T-cell (primary cell): ENCODE data around the gene ACTA2. TPM values are rescaled to one million over a fixed set of nuclear protein-coding genes. Genes with fewer than 3 reads are reported as not detected.

Experiments
- ATAC-seq, 4 experiments: fragments of 200-7000 bp in 3 of 4; fragments of 150-1000 bp in 1 of 4; cut with Tn5 transposase; replicated peaks in 1 of 4; 1 replicate in 3 of 4; 2 replicates in 1 of 4; pipeline ENCODE4 v1.10.0; 2021; ENCODE audit warnings: moderate library complexity in 3 of 4, mild to moderate bottlenecking in 2 of 4, moderate number of reproducible peaks in 1 of 4
- CTCF ChIA-PET, 2 donors: fragments of 300-600 bp; sonication (Branson Sonifier 250); formaldehyde crosslinking; loops; one replicate each; lab custom pipeline; 2022; ENCODE audit warnings: antibody characterized with exemption in 2 of 2; lab: Charles Lee
- POLR2A ChIA-PET, 2 donors: fragments of 300-600 bp; sonication (Branson Sonifier 250); formaldehyde crosslinking; loops; one replicate each; lab custom pipeline; 2022; ENCODE audit warnings: antibody characterized with exemption in 2 of 2; lab: Charles Lee
- DNase-seq, 35 experiments: peaks; one replicate each; pipeline versions ENCODE4 v3.0.0 to v3.0.0-alpha.2; 2013 to 2023
- H3K27ac ChIP-seq: one replicate; pipeline ENCODE4 v1.5.1; 2013; ENCODE audit warnings: low read length
- H3K27me3 ChIP-seq, 2 experiments: replicated peaks in 1 of 2; 1 replicate in 1 of 2; 2 replicates in 1 of 2; pipeline versions ENCODE4 v1.6.1 to v1.7.0; 2013; ENCODE audit warnings: low read length in 1 of 2, mixed read lengths in 1 of 2; ENCODE audit not compliant: control insufficient read depth in 2 of 2, insufficient read depth in 2 of 2; ENCODE audit errors: extremely low read depth in 1 of 2
- H3K36me3 ChIP-seq, 2 donors: 1 replicate in 1 of 2; 2 replicates in 1 of 2; pipeline versions ENCODE4 v1.6.1 to v1.7.0; 2013; ENCODE audit warnings: low read length in 1 of 2; ENCODE audit not compliant: control insufficient read depth in 2 of 2, insufficient read depth in 1 of 2; ENCODE audit errors: extremely low read depth in 1 of 2
- H3K4me1 ChIP-seq, 2 experiments: 1 replicate in 1 of 2; 2 replicates in 1 of 2; pipeline versions ENCODE4 v1.6.1 to v1.7.0; 2013; ENCODE audit warnings: low read length in 2 of 2, mixed read lengths in 1 of 2; ENCODE audit not compliant: insufficient read depth in 2 of 2, control insufficient read depth in 1 of 2; ENCODE audit errors: extremely low read depth in 1 of 2
- H3K4me3 ChIP-seq, 2 donors: 1 replicate in 1 of 2; 2 replicates in 1 of 2; pipeline versions ENCODE4 v1.5.1 to v1.7.0; 2013; ENCODE audit warnings: mild to moderate bottlenecking in 2 of 2, low read length in 1 of 2, moderate library complexity in 1 of 2; ENCODE audit not compliant: control insufficient read depth in 1 of 2; ENCODE audit errors: extremely low read depth in 1 of 2
- H3K9me3 ChIP-seq: 2 replicates; pipeline ENCODE4 v1.7.0; 2013
- H3K27ac Mint-ChIP-seq, 2 donors: one replicate each; pipeline ENCODE4 v1.8.0; 2020 to 2021; ENCODE audit warnings: mild to moderate bottlenecking in 2 of 2, mixed read lengths in 2 of 2
- H3K27me3 Mint-ChIP-seq, 2 donors: one replicate each; pipeline ENCODE4 v1.8.0; 2021 to 2022; ENCODE audit warnings: mixed read lengths in 2 of 2
- H3K36me3 Mint-ChIP-seq: one replicate; pipeline ENCODE4 v1.8.0; 2021; ENCODE audit warnings: mixed read lengths
- H3K4me1 Mint-ChIP-seq, 3 donors: one replicate each; pipeline ENCODE4 v1.8.0; 2020 to 2022; ENCODE audit warnings: mixed read lengths in 3 of 3, mild to moderate bottlenecking in 1 of 3
- H3K4me3 Mint-ChIP-seq, 3 donors: one replicate each; pipeline ENCODE4 v1.8.0; 2020 to 2022; ENCODE audit warnings: mild to moderate bottlenecking in 3 of 3, mixed read lengths in 3 of 3, moderate library complexity in 3 of 3
- H3K9me3 Mint-ChIP-seq, 3 donors: one replicate each; pipeline ENCODE4 v1.8.0; 2020 to 2022; ENCODE audit warnings: mixed read lengths in 3 of 3
- WGBS: methylation state at CpG from one replicate; pipeline ENCODE4 v1.1.5; 2013; ENCODE audit warnings: missing lambda C conversion rate; ENCODE audit not compliant: insufficient coverage; 5-methylcytosine and 5-hydroxymethylcytosine counted together
- total RNA-seq, 35 experiments: library from RNA in 6 of 35; stranded (reverse) in 6 of 35; fragments of 120-200 nt in 1 of 35; gene quantifications; one replicate each; pipeline versions ENCODE4 v1.2.1 to v1.2.4 and lab custom pipeline; 2013 to 2026

The ACTA2 gene
- total RNA-seq, 5 donors from 2014 or later (not counting 1 experiment from before 2014, with no cell fraction given), result 4.0 to 7.8 (median 5.3) TPM

DNA sequence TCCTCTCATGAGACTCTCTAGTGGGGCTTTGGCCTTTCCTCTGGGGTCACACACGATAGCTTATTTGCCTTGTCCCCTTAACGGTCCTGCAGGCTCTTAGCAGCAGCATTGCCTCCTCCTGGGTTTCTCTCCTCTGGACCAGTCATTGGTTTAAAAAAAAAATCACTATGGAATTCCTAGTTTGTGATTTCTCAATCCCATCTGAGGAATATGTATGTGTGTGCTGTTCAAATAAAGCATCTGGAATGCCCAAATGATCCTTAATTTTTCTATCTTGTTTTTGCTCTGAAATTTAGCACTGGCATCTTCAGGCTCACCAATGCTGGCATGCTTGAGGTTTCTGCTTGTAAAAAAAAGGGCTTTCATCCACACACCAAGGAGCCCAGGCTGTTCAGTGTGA lies 30.5 kb downstream of the ACTA2 start:
- ChIA-PET CTCF (no interaction called here), POLR2A (interaction anchor here in 1 of 2 donors (0.6 kb wide), 1 partner anchor 101 kb away, joined by 3 read pairs; no protein-coding TSS in a partner anchor)
- no peak overlapping the region for H3K27ac Mint-ChIP-seq
- Histone ChIP-seq H3K4me1 (no peaks in the 10 kb centered on the region), H3K36me3 (peaks cover 4 to 65% of the 10 kb centered on the region in 2 donors), H3K9me3 (no peaks in the 10 kb centered on the region), H3K27me3 (no peaks in the 10 kb centered on the region), H3K27ac (no peak overlapping the region), H3K4me3 (no peak overlapping the region)
- H3K4me1 Mint-ChIP-seq, result no peaks in the 10 kb centered on the region
- no peaks in the 10 kb centered on the region for H3K9me3 Mint-ChIP-seq
- no peaks in the 10 kb centered on the region for H3K27me3 Mint-ChIP-seq
- no peak overlapping the region for H3K4me3 Mint-ChIP-seq
- H3K36me3 Mint-ChIP-seq, result peaks cover 41% of the 10 kb centered on the region
- DNase-seq (no peak), ATAC-seq (no peak)
- 90% methylated on average over 2 of the region's 2 CpGs for WGBS

DNA sequence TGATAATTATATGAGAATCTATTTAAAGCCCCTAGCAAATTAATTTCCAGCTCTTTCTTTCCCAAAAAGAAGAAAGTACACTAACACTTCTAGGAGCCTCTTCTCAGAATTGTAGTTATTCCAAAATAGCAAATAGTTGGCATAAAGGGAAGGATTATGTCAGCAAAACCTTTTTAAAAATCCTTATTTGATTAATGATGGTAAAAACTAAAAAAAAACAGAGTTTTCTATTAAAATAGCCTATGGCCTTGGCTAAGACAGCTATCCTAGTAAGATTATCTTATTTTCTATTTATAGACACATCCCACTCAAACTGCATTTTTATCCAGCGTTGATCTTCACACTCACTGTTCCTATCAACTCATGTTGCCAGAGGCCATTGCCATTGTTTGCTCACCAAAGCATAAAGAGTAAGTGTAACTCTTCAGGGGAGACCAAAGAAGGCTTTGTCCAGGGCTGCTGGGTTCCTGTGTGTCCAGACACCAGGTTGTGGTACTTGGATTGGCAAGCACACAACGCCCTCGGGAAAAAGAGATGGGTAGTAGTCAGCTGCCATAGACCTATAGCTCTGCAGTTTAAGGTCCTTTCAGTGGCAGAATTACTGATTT lies 31.5 kb downstream of the ACTA2 start:
- no peak overlapping the region for H3K4me3 ChIP-seq
- ATAC-seq, result no peak
- 100% methylated on average over 2 of the region's 3 CpGs for WGBS
- no peaks in the 10 kb centered on the region for H3K4me1 Mint-ChIP-seq
- H3K9me3 ChIP-seq, result no peaks in the 10 kb centered on the region
- H3K27ac ChIP-seq, result no peak overlapping the region
- no peaks in the 10 kb centered on the region for H3K4me1 ChIP-seq
- no peak for DNase-seq
- H3K27me3 Mint-ChIP-seq, result no peaks in the 10 kb centered on the region
- no peaks in the 10 kb centered on the region for H3K27me3 ChIP-seq
- peaks cover 34% of the 10 kb centered on the region for H3K36me3 Mint-ChIP-seq
- peaks cover 4 to 59% of the 10 kb centered on the region in 2 donors for H3K36me3 ChIP-seq
- no peak overlapping the region for H3K4me3 Mint-ChIP-seq
- ChIA-PET POLR2A (interaction anchor here in 1 of 2 donors (0.6 kb wide), 1 partner anchor 80 kb away, joined by 4 read pairs; no protein-coding TSS in a partner anchor), CTCF (interaction anchor here in 1 of 2 donors (1.0 to 1.4 kb wide), 3 partner anchors 12 to 86 kb away, joined by 3 to 4 read pairs (median 3); no protein-coding TSS in a partner anchor)
- H3K27ac Mint-ChIP-seq, result no peak overlapping the region
- H3K9me3 Mint-ChIP-seq, result no peaks in the 10 kb centered on the region

DNA sequence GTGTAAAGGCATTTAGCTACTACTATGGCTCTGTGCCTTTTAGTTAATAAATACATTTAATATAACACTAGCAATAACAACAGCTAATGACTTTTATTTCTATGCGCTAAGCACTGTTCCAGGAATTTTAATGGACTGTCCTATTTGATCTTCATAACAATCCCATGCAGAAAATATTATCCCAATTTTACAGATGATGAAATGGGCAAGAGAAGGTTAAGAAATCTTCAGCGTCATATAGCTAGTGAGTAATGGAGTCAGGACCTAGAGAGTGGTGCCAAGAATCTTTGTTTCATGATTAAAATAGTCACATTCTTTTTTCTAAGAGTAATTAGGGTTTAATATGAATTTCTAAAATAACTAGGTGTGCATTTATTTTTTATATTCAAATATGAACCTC lies 32.4 kb downstream of the ACTA2 start:
- Mint-ChIP-seq H3K4me3 (no peak overlapping the region), H3K27ac (no peak overlapping the region), H3K27me3 (no peaks in the 10 kb centered on the region), H3K9me3 (no peaks in the 10 kb centered on the region), H3K4me1 (peaks cover 0 to 7% (median 6%) of the 10 kb centered on the region in 3 donors), H3K36me3 (peaks cover 43% of the 10 kb centered on the region)
- ATAC-seq (no peak), DNase-seq (no peak)
- peaks cover 4 to 59% of the 10 kb centered on the region in 2 donors for H3K36me3 ChIP-seq
- ChIA-PET CTCF (interaction anchor here (0.6 to 1.5 kb wide), 5 partner anchors 8 to 20 kb away, joined by 3 to 4 read pairs (median 3); no protein-coding TSS in a partner anchor), POLR2A (no interaction called here)
- H3K27ac ChIP-seq, result no peak overlapping the region
- no peak overlapping the region for H3K4me3 ChIP-seq
- no peaks in the 10 kb centered on the region for H3K27me3 ChIP-seq
- H3K4me1 ChIP-seq, result no peaks in the 10 kb centered on the region
- no peaks in the 10 kb centered on the region for H3K9me3 ChIP-seq
- no CpG with 5 or more reads among the region's 2 CpGs for WGBS

DNA sequence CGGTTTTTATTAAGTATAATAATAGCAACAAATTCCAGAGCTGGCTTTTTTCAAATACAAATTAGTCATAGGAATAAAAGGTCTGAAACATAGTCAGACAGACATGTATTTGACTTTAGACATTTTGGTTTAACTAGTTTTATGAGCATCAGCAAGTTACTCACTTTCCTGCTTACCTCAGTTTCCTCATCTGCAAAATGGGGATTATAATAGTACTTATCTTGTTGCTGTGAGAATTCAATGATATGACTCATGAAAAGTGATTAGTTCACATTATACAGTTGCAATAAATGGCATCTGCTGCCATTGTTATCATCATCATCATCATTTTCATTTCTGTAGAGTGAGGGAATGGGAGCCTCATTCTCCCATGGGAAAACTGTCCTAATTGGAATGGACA lies 33.5 kb downstream of the ACTA2 start:
- CTCF ChIA-PET, result interaction anchor here in 1 of 2 donors (1.5 kb wide), 1 partner anchor 14 kb away, joined by 3 read pairs; no protein-coding TSS in a partner anchor
- Mint-ChIP-seq H3K4me1 (peaks cover 0 to 7% (median 6%) of the 10 kb centered on the region in 3 donors), H3K27me3 (no peaks in the 10 kb centered on the region), H3K27ac (no peak overlapping the region), H3K36me3 (peaks cover 40% of the 10 kb centered on the region), H3K9me3 (no peaks in the 10 kb centered on the region), H3K4me3 (no peak overlapping the region)
- no peaks in the 10 kb centered on the region for H3K27me3 ChIP-seq
- H3K27ac ChIP-seq, result no peak overlapping the region
- H3K9me3 ChIP-seq, result no peaks in the 10 kb centered on the region
- H3K4me1 ChIP-seq, result no peaks in the 10 kb centered on the region
- no CpG with 5 or more reads among the region's 1 CpG for WGBS
- H3K36me3 ChIP-seq, result peaks cover 4 to 49% of the 10 kb centered on the region in 2 donors
- DNase-seq, result no peak
- POLR2A ChIA-PET, result no interaction called here
- H3K4me3 ChIP-seq, result no peak overlapping the region
- no peak for ATAC-seq

DNA sequence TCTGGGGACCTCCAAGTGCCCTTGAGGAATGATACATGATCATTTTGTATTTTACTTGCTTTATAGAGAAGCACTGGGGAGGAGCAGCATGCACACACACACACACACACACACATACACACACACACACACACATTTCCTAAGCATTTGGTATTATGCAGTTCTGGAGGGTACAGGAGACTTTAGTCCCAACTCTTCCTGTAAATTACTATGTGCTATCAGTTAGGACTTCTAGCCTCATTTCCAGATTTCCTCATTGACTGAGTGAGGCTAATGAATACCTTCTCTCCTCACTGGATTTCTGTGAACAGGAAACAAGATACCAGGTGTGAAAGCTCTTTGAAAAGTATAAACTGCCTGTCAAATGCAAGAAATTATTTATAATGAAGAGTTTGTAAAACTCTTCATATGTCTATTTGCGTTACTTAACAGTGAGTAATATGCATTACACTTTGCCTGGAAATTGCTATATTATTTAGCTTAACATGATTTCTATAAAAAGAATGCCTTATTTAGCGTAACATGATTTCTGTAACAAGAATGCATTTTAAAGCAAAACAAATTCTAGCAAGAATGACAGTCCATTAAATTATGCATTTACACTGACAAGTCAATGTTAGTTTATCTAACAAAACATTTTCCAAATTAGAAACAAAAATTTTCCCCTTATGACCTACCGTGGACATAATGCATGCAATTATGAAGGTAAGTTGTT lies 34.2 kb downstream of the ACTA2 start:
- no peaks in the 10 kb centered on the region for H3K9me3 Mint-ChIP-seq
- DNase-seq (no peak), ATAC-seq (no peak)
- peaks cover 0 to 7% (median 6%) of the 10 kb centered on the region in 3 donors for H3K4me1 Mint-ChIP-seq
- H3K36me3 Mint-ChIP-seq, result peaks cover 40% of the 10 kb centered on the region
- Histone ChIP-seq H3K4me3 (no peak overlapping the region), H3K27me3 (no peaks in the 10 kb centered on the region), H3K36me3 (peaks cover 4 to 49% of the 10 kb centered on the region in 2 donors), H3K9me3 (no peaks in the 10 kb centered on the region), H3K27ac (no peak overlapping the region), H3K4me1 (no peaks in the 10 kb centered on the region)
- ChIA-PET POLR2A (no interaction called here), CTCF (interaction anchor here in 1 of 2 donors (1.2 kb wide), 1 partner anchor 16 kb away, joined by 3 read pairs; no protein-coding TSS in a partner anchor)
- no peaks in the 10 kb centered on the region for H3K27me3 Mint-ChIP-seq
- no CpG with 5 or more reads among the region's 3 CpGs for WGBS
- no peak overlapping the region for H3K27ac Mint-ChIP-seq
- no peak overlapping the region for H3K4me3 Mint-ChIP-seq

DNA sequence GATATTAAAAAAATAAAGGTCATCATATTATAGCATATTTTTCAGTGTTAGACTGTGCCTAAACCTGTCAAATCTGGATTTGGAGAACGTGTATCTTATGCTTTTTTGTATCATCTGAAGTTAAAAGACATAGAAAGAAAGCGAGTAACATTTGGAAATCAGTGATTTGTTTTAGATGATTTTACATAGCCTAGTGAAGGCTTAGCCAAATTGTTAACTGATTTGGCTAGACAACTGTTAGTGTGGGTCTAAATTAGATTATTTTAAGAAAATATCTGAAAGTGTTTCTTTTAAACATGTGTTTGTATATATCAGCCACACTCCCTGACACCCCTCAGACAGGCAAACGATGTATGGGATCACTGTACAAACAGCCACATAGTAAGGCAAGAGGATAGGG lies 35.6 kb downstream of the ACTA2 start:
- H3K27me3 ChIP-seq, result no peaks in the 10 kb centered on the region
- no peak overlapping the region for H3K4me3 ChIP-seq
- H3K36me3 ChIP-seq, result peaks cover 4 to 50% of the 10 kb centered on the region in 2 donors
- peaks cover 0 to 8% (median 6%) of the 10 kb centered on the region in 3 donors for H3K4me1 Mint-ChIP-seq
- H3K27ac ChIP-seq, result no peak overlapping the region
- H3K9me3 Mint-ChIP-seq, result no peaks in the 10 kb centered on the region
- no peak overlapping the region for H3K4me3 Mint-ChIP-seq
- 100% methylated on average over 2 of the region's 3 CpGs for WGBS
- H3K36me3 Mint-ChIP-seq, result peaks cover 52% of the 10 kb centered on the region
- ChIA-PET POLR2A (interaction anchor here in 1 of 2 donors (0.6 kb wide), 1 partner anchor 1043 kb away, joined by 3 read pairs; no protein-coding TSS in a partner anchor), CTCF (interaction anchor here in 1 of 2 donors (0.6 kb wide), 1 partner anchor 23 kb away, joined by 3 read pairs; no protein-coding TSS in a partner anchor)
- DNase-seq, result no peak
- no peaks in the 10 kb centered on the region for H3K27me3 Mint-ChIP-seq
- no peak for ATAC-seq
- no peaks in the 10 kb centered on the region for H3K4me1 ChIP-seq
- no peak overlapping the region for H3K27ac Mint-ChIP-seq
- H3K9me3 ChIP-seq, result no peaks in the 10 kb centered on the region
